Raji (cell line): Measurements from ENCODE around the gene ARRDC1.
A peak's percentile ranks its signal among the peaks of the same experiment; 100 is the strongest.

Source experiments
- POLR2A ChIP-seq: IDR thresholded peaks from 2 replicates; pipeline ENCODE4 v1.6.1; 2011; ENCODE audit warnings: low read depth, low read length, control low read depth; ENCODE audit not compliant: insufficient read depth

The ARRDC1 gene

DNA sequence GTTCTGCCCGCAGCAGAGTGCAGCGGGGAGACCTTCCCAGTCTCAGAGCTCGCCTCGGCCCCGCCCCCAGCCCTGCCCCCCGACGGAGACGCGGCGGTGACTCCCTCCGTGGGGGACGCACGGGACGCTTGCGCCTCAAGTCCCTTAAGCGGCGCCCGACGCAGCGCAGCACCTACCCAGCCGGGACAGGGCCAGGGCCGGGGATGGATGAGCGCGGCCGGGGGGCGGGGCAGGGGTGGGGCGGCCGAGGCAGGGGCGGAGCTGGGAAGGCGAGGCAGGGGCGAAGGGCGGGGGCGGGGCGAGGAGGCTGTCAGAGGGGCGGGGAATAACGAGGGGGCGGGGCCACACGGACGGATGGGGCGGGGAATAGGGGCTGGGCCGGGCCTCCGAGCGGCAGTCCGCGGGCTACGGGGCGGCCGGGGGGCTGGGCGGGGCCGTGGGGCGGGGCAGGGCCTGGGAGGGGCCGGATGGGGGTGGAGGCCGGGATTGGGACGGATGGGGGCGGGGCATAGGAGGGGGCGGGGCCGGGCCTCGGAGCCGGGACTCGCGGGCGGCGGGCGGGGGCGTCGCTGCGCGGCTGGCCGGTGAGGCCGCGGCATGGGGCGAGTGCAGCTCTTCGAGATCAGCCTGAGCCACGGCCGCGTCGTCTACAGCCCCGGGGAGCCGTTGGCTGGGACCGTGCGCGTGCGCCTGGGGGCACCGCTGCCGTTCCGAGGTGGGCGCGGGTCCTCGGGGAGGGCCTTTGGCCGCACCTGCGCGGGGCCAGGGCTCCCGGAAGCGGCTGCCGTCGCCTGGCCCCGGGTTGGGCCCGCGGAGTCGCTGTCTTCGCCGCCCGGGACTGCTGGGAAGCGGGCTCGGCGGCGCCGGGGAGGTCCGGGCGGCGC lies at the start of gene ARRDC1:
Gene ARRDC1, plus strand, starts transcription at position 566 of the 884 bp plus-strand sequence. Its CDS starts 32 bp downstream, at position 598.
- TF ChIP-seq POLR2A: peak; percentile 80

DNA sequence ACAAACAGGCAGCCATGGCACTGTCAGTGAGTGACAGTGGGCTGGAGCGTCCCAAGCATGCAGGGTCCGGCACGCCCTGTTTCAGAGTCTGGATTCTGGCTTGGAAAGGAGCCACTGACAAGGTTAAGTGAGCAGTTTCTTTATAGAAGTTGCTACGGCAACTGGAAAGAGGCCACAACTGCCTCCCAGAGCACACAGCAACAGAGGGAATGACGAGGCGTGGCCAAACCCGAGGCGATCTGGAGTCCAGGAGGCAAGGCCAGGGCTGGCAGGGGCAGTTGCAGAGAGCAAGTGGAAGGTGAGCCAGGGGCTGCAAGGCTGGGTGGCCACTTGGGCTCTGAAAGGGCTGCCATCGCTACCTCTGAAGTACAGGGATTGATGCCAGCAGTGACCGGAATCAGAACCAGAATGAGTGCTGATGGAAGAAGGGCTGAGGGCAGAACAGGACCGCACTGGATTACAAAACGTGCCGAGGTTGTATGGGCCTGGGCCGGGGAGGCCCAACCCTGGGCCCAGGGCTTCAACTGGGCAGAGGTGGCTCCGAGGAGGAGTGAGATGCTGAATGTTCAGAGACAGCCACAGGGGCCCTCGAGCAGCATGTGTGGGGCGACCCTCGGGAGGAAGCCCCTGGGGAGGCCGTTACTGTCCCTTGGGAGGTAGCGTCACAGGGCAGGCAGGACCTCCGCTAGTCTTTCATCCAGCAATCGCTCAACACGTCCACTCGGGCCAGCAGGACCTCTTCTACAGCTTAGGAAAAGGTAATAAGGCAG lies 49.2 kb upstream of the ARRDC1 start:
- no peak for TF ChIP-seq POLR2A

DNA sequence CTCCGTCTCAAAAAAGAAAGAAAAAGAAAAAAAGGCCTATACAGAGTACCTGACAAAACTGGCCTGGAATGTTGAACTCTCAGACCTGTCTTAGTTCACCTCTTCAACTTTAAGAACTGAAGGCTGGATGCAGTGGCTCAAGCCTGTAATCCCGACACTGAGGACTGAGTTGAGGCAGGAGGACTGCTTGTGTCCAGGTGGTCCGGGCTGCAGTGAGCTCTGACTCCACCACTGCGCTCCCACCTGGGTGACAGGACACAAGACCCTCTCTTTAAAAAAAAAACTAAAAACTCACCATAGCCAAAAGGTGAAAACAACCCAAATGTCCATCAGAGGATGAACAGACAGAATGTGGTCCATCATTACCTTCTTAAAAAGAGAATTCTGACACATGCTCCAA lies 47.4 kb upstream of the ARRDC1 start:
- TF ChIP-seq POLR2A: no peak

- TF ChIP-seq POLR2A: no peak
These were observed 41.4 kb upstream of the ARRDC1 start for GRCh38 chr9:137564134-137564533.

GRCh38 chr9:137564817-137565411 lies 40.6 kb upstream of the ARRDC1 start:
- no peak for TF ChIP-seq POLR2A

DNA sequence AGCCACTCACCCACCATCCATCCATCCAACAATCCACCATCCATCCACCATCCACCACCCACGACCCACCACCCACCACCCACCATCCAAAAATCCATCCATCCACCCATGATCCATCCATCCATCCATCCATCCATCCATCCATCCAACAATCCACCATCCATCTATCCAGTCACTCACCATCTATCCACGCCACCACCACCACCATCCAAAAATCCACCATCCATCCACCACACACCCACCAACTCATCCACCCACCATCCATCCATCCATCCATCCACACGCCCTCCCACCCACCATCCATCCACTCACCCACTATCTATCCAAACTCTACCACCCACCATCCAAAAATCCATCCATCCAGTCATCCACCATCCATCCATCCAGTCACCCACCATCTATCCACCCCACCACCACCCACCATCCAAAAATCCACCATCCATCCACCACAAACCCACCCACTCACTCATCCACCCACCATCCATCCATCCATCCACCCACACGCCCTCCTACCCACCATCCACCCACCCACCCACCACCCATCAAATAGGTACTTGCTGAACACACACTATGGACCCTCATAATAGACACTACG lies 35.8 kb upstream of the ARRDC1 start:
- no peak for TF ChIP-seq POLR2A

DNA sequence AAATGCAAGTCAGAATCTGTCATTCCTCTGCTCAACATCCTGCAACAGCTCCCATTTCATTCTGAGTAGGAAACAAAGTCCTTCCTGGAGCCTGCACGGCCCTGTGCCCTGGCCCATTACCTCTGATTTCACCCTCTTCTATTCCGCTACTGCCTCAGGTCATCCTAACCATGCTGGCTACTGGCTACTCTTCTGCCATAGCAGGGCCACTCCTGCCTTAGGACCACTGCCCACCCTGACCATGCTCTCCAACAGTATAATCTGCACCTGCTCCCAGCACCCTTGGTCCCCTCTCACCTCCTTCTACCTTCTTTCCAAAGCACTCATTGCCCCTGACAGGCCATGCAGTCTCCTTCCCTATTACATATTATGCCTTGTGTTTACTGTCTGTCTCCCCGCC lies 34.9 kb upstream of the ARRDC1 start:
- TF ChIP-seq POLR2A: no peak

DNA sequence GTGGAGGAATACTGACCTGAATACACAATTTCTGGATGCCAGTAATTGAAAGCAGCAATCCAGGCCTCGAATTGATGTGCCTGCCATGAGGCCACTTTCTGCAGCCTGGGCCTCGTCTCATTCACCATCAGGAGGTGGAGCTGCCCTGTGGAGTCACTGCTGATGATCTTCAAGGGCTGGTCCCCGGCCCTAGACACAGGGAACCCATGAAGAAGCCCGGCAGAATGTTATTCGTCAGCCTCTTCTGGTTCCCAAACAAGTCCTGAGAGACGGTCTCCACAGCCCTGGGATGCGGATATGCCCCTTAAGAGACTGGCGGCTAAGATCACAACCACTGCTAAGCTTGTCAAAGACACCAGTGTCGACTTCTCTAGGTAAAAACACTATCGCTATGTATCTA lies 31.3 kb upstream of the ARRDC1 start:
- no peak for TF ChIP-seq POLR2A

- TF ChIP-seq POLR2A: no peak
These were observed 30.1 kb upstream of the ARRDC1 start for GRCh38 chr9:137575364-137575715.

- no peak for TF ChIP-seq POLR2A
These were observed 29.6 kb upstream of the ARRDC1 start for GRCh38 chr9:137575716-137576411.

GRCh38 chr9:137578518-137579258 lies 26.8 kb upstream of the ARRDC1 start, which contains the start of gene DPH7:
Gene DPH7, minus strand, starts transcription at chr9:137578925. Its CDS starts 148 bp downstream, at chr9:137578777.
- peak; percentile 78 for TF ChIP-seq POLR2A

DNA sequence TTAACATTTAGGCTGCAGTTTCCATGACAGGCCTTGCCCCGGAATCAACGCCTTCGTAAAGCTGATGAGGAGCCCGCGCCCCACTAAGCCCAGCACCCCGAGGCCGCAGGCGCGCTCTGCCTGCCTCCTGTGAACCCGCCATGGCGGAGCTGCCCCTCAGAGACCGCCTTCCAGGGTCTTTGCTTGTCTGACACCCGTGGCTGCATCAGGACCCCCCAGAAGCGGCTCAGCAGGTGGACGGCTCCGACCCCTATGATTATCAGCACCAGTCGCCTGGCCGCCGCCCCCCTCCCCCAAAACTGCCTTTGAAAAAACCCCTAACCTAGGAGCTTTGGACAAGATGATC lies 26.3 kb upstream of the ARRDC1 start:
- no peak for TF ChIP-seq POLR2A

DNA sequence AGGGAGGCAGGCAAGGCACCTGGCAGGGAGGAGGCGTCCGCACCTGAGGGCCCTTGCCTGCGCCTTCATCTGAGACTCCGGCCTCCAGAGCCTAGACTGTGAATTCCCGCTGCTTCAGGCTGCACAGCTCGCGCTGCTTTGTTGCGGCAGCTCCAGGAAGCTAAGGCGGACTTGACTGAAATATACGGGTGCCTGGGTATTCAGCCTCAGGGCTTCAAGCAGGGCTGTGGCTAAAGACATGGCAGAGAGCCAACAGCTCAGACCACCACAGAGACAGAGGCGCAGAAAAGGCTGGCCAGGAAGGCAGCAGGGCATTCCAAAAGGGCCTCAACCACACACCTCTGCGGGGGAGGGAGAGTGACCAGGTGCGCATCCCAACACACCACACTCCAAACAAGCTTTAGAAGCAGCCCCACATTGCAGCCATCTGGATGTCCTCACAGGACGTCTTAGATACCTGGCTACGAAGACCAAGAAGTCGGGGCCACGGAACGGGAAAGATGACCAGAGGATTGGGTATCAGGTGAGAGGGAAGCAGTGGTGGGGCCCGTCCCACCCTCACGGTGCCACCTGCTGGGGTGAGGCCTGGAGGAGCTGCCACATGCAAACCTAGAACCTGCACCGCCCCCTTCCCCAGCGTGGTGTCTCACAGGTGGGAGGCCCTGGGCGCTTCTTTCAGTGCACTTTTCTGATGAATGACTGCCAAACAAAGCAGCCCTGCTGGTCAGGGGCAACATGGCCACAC lies 25.1 kb upstream of the ARRDC1 start:
- no peak for TF ChIP-seq POLR2A
